ENCODE results near the gene PLCL2. TPM values are rescaled to one million over a fixed set of nuclear protein-coding genes. Genes with fewer than 3 reads are reported as not detected.

PLCL2 gene
- total RNA-seq, 1 experiment from 2014 or later, result 0.92 TPM

DNA sequence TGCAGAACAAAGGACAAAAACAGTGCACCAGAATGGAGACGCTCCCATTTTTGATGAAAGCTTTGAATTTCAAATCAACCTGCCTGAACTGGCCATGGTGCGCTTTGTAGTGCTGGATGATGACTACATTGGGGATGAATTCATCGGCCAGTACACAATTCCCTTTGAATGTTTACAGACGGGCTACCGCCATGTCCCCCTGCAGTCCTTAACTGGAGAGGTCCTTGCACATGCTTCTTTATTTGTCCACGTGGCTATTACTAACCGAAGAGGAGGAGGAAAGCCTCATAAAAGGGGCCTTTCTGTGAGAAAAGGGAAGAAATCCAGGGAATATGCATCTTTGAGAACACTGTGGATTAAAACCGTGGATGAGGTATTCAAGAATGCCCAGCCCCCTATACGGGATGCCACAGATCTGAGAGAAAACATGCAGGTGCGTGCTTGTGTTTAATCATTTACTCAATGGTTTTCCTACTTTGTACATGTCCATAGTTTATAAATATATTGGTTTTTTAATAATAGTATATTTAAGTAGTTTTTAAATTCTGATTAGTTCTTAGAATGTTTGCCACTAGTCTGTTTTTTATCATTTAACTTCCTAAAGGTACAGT is 127.1 kb downstream of the PLCL2 start:
- H3K4me3 ChIP-seq (ENCODE audit: low read depth, low read length, poor library complexity, severe bottlenecking), result no peak overlapping the region
- ChIA-PET CTCF (no interaction called here), POLR2A (ENCODE audit: low non-redundant PET) (no interaction called here)
- no peaks in the 10 kb centered on the region for H3K27me3 ChIP-seq (replicated peaks; ENCODE audit: insufficient read depth, low read depth, low read length, poor library complexity)
- DNase-seq (ENCODE audit: low spot score), result no peak
- TF ChIP-seq, protein P1, sequence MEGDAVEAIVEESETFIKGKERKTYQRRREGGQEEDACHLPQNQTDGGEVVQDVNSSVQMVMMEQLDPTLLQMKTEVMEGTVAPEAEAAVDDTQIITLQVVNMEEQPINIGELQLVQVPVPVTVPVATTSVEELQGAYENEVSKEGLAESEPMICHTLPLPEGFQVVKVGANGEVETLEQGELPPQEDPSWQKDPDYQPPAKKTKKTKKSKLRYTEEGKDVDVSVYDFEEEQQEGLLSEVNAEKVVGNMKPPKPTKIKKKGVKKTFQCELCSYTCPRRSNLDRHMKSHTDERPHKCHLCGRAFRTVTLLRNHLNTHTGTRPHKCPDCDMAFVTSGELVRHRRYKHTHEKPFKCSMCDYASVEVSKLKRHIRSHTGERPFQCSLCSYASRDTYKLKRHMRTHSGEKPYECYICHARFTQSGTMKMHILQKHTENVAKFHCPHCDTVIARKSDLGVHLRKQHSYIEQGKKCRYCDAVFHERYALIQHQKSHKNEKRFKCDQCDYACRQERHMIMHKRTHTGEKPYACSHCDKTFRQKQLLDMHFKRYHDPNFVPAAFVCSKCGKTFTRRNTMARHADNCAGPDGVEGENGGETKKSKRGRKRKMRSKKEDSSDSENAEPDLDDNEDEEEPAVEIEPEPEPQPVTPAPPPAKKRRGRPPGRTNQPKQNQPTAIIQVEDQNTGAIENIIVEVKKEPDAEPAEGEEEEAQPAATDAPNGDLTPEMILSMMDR (conservative IDR thresholded peaks at IDR 0.05; ENCODE audit: low read depth, low read length), result no peak
- TF ChIP-seq EZH2 (IDR thresholded peaks at IDR 0.05; ENCODE audit: borderline replicate concordance, low read depth, low read length, poor library complexity, severe bottlenecking), result no peak
- intact Hi-C loops (cut with micrococcal nuclease; ENCODE audit: unreplicated experiment), result no loop called here
- no peaks in the 10 kb centered on the region for H3K4me1 ChIP-seq (ENCODE audit: insufficient read depth, low read length, poor library complexity, severe bottlenecking)
- H3K9me3 ChIP-seq (ENCODE audit: low read depth, low read length, poor library complexity, severe bottlenecking), result no peaks in the 10 kb centered on the region
- H3K27ac ChIP-seq (ENCODE audit: low read depth, low read length, poor library complexity, severe bottlenecking), result no peak overlapping the region
- no TSS peak for BruUV-seq (replicated peaks)
- H3K36me3 ChIP-seq (ENCODE audit: insufficient read depth, low read length, poor library complexity, severe bottlenecking), result no peaks in the 10 kb centered on the region

DNA sequence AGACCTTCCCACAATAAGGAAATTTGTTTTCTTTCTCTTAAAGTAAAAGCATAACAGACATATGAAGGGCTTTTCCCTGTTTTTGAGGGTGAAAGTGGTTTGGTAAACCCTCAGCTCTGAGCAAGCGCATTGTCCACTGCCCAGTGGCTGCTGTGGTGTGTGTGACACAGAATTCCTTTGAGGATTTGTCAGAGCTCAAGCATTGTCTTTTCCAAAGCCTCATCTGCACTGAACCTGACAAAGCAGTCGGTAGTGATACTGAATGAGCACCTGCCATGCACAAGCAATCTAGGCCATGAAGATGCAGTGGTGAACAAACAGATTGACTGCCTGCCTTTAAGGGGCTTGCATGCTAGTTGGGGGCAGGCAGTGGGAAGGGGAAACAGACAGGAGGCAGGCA is 128.3 kb downstream of the PLCL2 start:
- POLR2A ChIA-PET (ENCODE audit: low non-redundant PET), result no interaction called here
- TF ChIP-seq, protein P1 (conservative IDR thresholded peaks at IDR 0.05; ENCODE audit: low read depth, low read length), result no peak
- no peak for TF ChIP-seq EZH2 (IDR thresholded peaks at IDR 0.05; ENCODE audit: borderline replicate concordance, low read depth, low read length, poor library complexity, severe bottlenecking)
- Histone ChIP-seq H3K36me3 (ENCODE audit: insufficient read depth, low read length, poor library complexity, severe bottlenecking) (no peaks in the 10 kb centered on the region), H3K4me3 (ENCODE audit: low read depth, low read length, poor library complexity, severe bottlenecking) (no peak overlapping the region), H3K9me3 (ENCODE audit: low read depth, low read length, poor library complexity, severe bottlenecking) (no peaks in the 10 kb centered on the region), H3K27me3 (replicated peaks; ENCODE audit: insufficient read depth, low read depth, low read length, poor library complexity) (no peaks in the 10 kb centered on the region), H3K4me1 (ENCODE audit: insufficient read depth, low read length, poor library complexity, severe bottlenecking) (no peaks in the 10 kb centered on the region), H3K27ac (ENCODE audit: low read depth, low read length, poor library complexity, severe bottlenecking) (no peak overlapping the region)
- no TSS peak for BruUV-seq (replicated peaks)
- CTCF ChIA-PET, result no interaction called here
- intact Hi-C loops (cut with micrococcal nuclease; ENCODE audit: unreplicated experiment), result no loop called here
- DNase-seq (ENCODE audit: low spot score), result no peak

DNA sequence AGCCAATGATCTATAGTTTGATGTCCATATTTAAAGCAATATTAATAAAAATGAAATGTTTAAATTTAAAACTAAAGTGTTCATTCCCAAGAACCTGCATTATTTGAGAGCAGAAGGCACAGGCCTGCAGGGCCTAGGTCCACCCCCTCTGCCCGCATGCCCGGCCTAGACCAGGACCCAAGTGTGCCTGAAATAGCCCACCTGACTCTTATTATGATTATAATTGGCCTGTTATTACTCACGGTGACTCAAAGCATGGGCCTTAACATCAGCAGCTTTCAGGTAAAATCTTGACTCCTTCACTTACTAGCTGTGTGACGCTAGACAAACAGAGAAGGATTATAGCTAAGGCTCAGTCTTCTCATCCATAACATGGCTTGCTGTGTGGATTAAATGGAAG is 128.8 kb downstream of the PLCL2 start:
- TF ChIP-seq, protein P1 (conservative IDR thresholded peaks at IDR 0.05; ENCODE audit: low read depth, low read length), result no peak
- no peak for TF ChIP-seq EZH2 (IDR thresholded peaks at IDR 0.05; ENCODE audit: borderline replicate concordance, low read depth, low read length, poor library complexity, severe bottlenecking)
- intact Hi-C loops (cut with micrococcal nuclease; ENCODE audit: unreplicated experiment), result no loop called here
- no peak for DNase-seq (ENCODE audit: low spot score)
- H3K36me3 ChIP-seq (ENCODE audit: insufficient read depth, low read length, poor library complexity, severe bottlenecking), result no peaks in the 10 kb centered on the region
- H3K27me3 ChIP-seq (replicated peaks; ENCODE audit: insufficient read depth, low read depth, low read length, poor library complexity), result no peaks in the 10 kb centered on the region
- ChIA-PET CTCF (no interaction called here), POLR2A (ENCODE audit: low non-redundant PET) (no interaction called here)
- H3K4me1 ChIP-seq (ENCODE audit: insufficient read depth, low read length, poor library complexity, severe bottlenecking), result no peaks in the 10 kb centered on the region
- no peak overlapping the region for H3K27ac ChIP-seq (ENCODE audit: low read depth, low read length, poor library complexity, severe bottlenecking)
- no TSS peak for BruUV-seq (replicated peaks)
- no peak overlapping the region for H3K4me3 ChIP-seq (ENCODE audit: low read depth, low read length, poor library complexity, severe bottlenecking)
- no peaks in the 10 kb centered on the region for H3K9me3 ChIP-seq (ENCODE audit: low read depth, low read length, poor library complexity, severe bottlenecking)
